ENCODE measurements around the gene PRIM1. TPM values are rescaled to one million over a fixed set of nuclear protein-coding genes. Genes with fewer than 3 reads are reported as not detected.

Gene PRIM1
- total RNA-seq, 1 donor from 2014 or later, result 47.3 TPM

- Mint-ChIP-seq H3K36me3 (ENCODE audit: low read depth) (peaks cover 38% of the 10 kb centered on the region), H3K4me3 (peak overlapping the region; percentile 98), H3K27ac (ENCODE audit: unreplicated experiment) (peak overlapping the region; percentile 99), H3K27me3 (ENCODE audit: low read depth) (no peaks in the 10 kb centered on the region), H3K9me3 (no peaks in the 10 kb centered on the region), H3K4me1 (peaks cover 65% of the 10 kb centered on the region)
- no peak for DNase-seq (ENCODE audit: low read depth, low spot score)
- no peak for TF ChIP-seq CTCF (conservative IDR thresholded peaks at IDR 0.05)
Measured at GRCh38 chr12:56723889-56724700, 28.0 kb downstream of the PRIM1 start.

- Mint-ChIP-seq H3K36me3 (ENCODE audit: low read depth) (peaks cover 43% of the 10 kb centered on the region), H3K27ac (ENCODE audit: unreplicated experiment) (peak overlapping the region; percentile 99), H3K4me3 (peak overlapping the region; percentile 98), H3K4me1 (peaks cover 70% of the 10 kb centered on the region), H3K27me3 (ENCODE audit: low read depth) (no peaks in the 10 kb centered on the region), H3K9me3 (no peaks in the 10 kb centered on the region)
- DNase-seq (ENCODE audit: low read depth, low spot score), result no peak
- no peak for TF ChIP-seq CTCF (conservative IDR thresholded peaks at IDR 0.05)
Measured at GRCh38 chr12:56723352-56723751, 28.8 kb downstream of the PRIM1 start.

- Mint-ChIP-seq H3K27me3 (ENCODE audit: low read depth) (no peaks in the 10 kb centered on the region), H3K4me3 (peak overlapping the region; percentile 98), H3K4me1 (peaks cover 70% of the 10 kb centered on the region), H3K36me3 (ENCODE audit: low read depth) (peaks cover 43% of the 10 kb centered on the region), H3K27ac (ENCODE audit: unreplicated experiment) (peak overlapping the region; percentile 12), H3K9me3 (no peaks in the 10 kb centered on the region)
- DNase-seq (ENCODE audit: low read depth, low spot score), result no peak
- no peak for TF ChIP-seq CTCF (conservative IDR thresholded peaks at IDR 0.05)
Measured at GRCh38 chr12:56722832-56723231, 29.3 kb downstream of the PRIM1 start.

- DNase-seq (ENCODE audit: low read depth, low spot score), result no peak
- peaks cover 70% of the 10 kb centered on the region for H3K4me1 Mint-ChIP-seq
- peak overlapping the region; percentile 98 for H3K4me3 Mint-ChIP-seq
- H3K36me3 Mint-ChIP-seq (ENCODE audit: low read depth), result peaks cover 43% of the 10 kb centered on the region
- no peaks in the 10 kb centered on the region for H3K27me3 Mint-ChIP-seq (ENCODE audit: low read depth)
- H3K9me3 Mint-ChIP-seq, result no peaks in the 10 kb centered on the region
- no peak overlapping the region for H3K27ac Mint-ChIP-seq (ENCODE audit: unreplicated experiment)
- TF ChIP-seq CTCF (conservative IDR thresholded peaks at IDR 0.05), result no peak
Measured at GRCh38 chr12:56721721-56722120, 30.4 kb downstream of the PRIM1 start.

- Mint-ChIP-seq H3K4me1 (peaks cover 73% of the 10 kb centered on the region), H3K36me3 (ENCODE audit: low read depth) (peaks cover 46% of the 10 kb centered on the region), H3K27ac (ENCODE audit: unreplicated experiment) (no peak overlapping the region), H3K4me3 (peak overlapping the region; percentile 98), H3K9me3 (no peaks in the 10 kb centered on the region), H3K27me3 (ENCODE audit: low read depth) (no peaks in the 10 kb centered on the region)
- no peak for TF ChIP-seq CTCF (conservative IDR thresholded peaks at IDR 0.05)
- DNase-seq (ENCODE audit: low read depth, low spot score), result no peak
Measured at GRCh38 chr12:56721216-56721615, 30.9 kb downstream of the PRIM1 start.

Measured in neural crest cell (in vitro differentiated cells).